Ureter (tissue), 1 donor: ENCODE measurements around the gene PLEKHG5. TPM values are rescaled to one million over a fixed set of nuclear protein-coding genes. Genes with fewer than 3 reads are reported as not detected.

ENCODE experiments used
- DNase-seq: peaks from one replicate; pipeline ENCODE4 v3.0.0-alpha.2; 2020; ENCODE audit warnings: low spot score
- total RNA-seq: library from RNA; stranded (reverse); gene quantifications from one replicate; pipeline ENCODE4 v1.2.4, GENCODE V29; 2023
- donor health status: DM: yes; HTN: yes; CAD: no.

The PLEKHG5 gene
- total RNA-seq, 1 donor from 2014 or later, result 17.7 TPM

DNA sequence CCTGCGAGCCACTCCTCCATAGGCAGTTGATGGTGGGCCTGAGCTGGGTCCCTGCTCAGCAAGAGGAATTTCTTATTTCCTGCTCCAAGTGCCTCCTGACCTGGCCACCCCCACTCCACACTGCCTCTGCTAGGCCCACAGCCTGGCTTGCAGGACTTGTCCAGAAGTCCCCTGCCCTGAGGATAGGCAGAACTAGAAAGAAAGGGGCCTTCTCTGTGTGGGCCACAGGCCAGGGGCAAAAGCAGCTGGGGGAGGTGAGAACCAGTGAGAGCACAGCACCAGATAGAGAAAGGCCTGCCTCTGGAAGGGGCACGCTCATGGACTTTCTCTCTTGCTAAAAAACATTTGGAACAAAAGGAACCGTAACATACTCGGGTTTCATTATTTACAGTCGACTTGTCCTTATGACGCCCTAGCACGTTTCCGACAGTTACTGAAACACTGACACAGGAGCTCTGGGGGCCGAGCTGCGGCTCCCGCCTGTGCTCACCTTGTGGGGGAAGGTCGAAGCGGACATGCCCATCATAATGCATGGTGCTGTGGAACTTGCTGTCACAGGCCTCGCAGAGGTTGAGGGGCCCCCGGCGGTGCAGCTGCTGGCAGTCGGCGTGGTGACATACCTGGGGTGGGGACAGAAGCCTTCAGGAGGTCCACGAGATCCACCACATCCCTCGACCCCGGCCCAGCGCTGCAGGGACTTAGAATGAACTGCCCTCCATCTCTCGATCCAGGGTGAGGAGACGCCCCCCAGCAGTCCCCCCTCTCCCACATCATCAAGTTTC, 14.2 kb downstream of the PLEKHG5 start:
- DNase-seq, result no peak

DNA sequence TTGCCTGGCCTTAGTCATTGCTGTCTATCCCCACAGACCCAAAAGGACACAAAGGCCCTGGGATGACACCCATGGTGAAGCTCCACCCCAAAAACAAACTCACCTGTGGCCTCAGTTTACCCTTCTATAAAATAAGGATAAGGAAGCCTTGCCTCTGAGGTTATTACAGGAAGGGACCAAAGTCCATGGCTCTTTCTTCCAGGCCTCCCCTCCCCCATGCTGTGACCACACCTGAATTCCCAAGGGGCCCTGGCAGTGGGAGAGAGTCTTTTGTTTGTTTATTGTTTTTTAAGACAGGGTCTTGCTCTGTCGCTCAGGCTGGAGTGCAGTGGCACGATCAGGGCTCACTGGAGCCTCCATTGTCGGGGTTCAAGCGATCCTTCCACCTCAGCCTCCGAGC, 15.0 kb downstream of the PLEKHG5 start:
- no peak for DNase-seq

DNA sequence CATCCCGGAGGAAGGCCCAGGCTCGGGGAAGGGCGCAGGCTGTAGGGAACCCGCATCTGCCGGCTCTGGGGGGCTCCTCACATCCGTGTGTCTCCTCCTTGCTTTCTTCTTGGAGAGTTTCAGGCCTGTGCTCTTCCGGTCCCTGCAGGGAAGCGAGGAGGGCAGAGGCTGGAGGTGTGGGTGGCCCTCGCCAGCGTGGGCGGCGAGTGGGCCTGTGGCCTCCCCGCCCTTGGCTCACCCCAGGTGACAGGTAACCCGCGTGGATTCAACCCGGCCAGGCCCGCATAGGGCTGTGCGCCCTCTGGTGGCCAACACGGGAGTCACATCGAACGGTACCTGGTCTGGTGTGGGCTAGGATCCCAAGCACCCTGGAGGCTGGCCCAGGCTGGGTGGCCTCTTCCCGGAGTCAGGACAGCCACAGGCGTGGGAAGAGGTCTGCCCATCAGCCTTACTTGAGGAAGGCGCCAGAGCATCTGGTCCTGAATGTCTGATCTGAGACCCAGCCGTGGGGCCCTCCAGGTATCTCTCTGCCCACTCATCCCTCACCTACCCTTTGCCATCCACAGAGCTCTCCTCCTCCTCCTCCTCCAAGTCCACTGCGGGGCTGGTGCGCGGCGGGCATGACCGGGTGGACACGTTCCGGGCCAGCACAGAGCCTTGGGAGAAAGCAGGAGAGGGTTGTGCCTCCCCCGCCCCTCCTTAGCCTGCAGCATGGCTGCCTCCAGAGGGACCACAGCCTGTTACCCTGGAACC, 15.9 kb downstream of the PLEKHG5 start:
- no peak for DNase-seq

DNA sequence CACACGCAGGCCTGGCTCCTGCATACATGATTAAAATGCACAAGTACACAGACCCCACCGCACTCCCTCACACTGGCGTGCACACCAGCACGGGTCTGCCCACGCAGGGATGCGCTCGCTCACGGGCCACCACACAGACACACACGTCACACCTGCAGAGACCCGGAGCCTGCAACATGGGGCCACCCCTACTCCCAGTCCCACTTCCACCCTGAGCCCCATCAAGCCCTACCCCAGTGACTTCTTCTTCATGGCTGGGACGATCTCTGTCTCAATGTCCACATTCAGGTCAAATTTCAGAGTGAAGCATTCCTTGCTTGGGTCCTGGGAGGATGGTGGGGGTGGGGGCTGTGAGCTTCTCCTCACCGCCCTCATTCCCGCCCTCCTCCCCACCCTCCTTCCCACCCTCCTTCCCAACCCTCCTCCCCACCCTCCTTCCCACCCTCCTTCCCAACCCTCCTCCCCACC, 16.6 kb downstream of the PLEKHG5 start:
- DNase-seq, result no peak

DNA sequence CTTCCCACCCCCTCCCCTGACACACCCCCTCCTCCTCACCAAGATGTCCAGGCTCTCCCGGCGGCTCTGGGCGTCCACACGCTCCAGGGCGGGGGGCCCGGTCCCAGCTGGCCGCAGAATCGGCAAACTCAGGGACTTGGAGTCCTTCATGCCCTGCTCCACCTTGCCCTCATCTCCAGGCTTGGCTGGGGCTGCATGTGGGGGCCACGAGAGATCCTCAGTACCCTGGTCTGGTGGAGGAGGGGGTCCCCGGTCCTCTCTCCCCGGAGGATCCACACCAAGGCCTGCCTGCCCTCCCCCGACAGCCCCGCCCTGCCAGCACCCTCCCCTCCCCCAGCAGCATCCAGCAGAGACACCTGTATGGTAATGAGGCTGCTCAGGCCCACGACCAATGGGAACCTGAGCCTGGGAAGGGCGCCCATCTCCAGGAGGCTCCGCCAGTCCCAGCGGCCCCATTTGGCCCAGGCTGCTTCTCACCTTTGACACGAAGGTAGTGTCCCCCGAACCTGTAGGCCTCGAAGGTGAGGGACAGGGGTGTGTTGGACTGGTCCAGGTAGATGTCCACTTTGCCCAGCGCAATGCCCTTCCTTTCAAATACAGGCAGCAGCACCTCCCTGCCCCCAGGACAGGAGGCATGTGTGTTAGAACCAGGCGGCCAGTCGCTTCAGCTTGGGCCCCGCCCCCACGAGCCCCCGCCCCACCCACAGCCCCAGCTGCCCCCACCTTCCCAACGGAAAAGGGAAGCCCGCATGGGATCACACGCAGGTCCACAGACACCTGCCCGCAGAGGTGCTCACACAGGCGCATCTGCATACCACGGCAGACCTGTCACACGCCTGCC, 17.3 kb downstream of the PLEKHG5 start:
- no peak for DNase-seq

DNA sequence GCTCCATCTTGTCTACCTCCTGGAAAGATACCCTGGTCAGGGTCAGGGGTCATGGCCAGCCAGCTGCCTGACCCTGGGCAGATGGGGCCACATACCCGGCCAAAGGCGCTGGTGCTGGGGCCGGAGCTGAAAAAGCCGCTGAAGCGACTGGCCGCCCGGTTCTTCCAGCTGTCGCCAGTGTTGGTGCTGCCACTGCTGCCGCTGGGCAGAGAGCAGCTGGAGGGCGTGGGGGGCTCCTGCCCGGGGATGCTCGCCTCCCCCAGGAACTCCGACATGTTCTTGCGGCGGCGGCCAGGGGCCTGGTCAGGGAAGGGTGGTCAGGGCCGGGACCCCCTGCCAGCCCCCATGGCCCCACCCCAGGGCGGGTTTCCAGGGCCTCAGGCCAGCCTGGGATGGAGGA, 18.3 kb downstream of the PLEKHG5 start:
- DNase-seq, result no peak

DNA sequence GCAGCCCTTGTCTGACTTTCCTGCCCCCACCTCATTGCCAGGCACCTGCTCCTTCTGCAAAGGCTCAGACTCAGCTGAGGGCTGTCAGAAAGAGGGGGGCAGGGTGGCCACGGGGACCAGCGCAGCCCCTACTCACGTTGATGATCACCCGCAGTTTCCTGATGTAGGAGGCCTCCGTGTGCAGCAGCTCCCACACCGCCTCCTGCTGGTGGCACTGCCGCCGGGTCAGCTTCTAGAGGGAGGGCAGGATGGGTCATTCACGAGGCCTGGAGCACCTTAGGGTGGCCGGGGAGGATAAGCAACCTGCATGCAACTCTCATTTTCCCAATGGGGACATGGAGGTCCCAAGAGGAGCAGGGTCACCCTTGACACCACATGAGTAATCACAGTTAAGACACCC, 19.1 kb downstream of the PLEKHG5 start:
- DNase-seq, result no peak

DNA sequence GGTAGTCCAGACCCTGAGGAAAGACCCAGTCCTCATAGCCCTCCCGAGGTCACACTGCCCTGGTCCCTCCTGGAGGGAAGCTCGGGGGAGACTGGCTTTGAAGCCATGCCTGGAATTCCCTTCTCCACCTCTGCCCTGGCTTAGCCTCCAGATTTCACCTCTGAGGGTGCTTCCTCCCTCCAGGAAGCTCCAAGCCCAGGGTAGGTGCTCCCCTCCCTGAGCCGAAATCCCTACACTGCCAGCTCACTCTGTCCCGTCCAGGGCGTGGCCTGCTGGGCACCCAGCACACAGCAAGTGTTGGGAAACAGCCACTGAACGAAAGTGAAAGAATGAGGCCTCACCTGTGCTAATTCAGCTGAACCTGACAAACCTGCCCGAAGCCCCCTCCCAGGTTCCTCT, 19.5 kb downstream of the PLEKHG5 start:
- DNase-seq, result peak; percentile 88

DNA sequence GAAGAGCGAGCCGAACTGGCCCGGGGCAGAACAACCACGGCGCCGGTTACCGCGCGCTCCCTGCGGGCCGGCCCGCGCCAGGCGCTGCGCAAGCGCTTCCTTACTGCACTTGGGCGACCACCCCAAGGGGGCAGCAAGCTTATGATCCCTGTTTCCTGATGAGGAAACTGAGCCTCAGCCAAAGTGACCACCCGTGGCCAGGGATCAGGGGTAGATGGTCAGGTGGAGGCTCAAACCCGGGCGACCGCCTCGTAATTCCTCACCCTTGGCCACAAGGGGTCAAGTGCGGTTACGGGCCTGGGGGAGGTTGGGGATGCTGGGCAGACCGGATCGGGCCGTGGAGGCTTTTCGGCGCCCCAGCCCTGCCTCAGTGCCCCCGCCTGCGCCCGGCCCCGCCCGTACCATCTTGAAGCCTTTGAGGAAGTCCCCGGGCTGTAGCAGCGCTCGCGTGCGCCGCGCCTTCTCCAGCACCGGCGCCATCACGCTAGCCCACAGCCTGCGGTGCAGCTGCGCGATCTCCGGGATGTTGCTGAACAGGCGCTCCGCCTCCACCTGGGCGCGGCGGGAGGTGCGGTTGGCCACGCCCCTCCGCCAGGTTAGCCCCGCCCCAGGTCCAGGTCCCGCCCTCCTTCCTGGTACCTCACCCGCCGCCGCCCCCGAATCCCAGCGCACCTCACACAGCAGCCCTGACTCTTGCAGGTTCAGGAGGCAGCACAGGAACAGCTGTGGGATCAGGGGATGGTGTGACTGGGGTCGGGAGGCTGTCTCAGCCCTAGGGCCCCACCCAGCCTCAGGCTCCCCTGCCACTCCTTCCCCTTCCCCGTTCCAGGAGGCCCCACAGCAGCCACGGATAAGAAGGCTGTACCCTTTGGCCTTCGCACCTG, 20.1 kb downstream of the PLEKHG5 start:
- peak; percentile 85 for DNase-seq

DNA sequence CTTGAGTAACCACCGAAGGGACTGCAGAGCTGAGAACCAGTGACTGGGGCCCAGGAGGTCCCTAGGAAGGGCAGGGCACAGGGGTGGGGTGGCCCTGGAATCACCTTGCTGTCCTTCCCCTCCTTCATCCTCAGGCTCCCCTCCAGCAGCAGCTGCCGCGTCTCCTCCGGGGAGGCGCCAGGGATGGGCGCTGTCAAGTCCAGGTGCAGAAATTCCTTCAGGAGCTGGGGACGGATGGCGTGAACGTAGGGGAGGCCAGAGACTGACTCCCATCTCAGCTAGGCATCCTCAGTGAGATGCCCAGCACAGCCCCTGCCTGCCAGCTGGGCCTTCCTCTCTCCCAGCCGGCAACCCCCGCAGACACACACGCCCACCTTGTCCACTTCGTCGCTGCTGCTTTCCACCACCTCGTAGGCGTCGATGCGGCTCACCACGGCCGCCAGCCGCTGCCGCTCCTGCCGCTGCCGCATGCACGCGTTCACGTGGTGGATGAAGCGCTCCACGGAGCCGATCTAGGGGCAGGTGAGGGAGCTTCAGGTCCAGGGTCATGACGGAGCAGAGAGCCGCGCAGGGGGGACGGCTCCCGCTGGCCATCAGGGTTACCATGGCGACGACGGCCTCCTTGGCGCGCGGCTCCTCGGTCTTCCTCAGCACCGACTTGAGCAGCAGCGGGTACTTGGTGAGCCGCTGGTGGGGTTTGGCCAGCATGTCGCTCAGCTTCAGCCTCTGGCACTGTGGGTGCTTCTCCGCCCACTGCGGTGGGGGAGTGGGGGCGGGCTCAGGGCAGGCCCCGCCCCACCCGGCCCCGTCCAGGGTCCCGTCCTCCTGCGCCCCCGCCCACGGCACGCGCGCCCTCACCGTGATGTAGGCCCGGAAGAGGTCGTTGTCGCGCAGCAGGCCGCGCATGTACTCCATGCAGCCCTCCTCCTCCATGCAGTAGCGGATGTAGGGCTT, 21.1 kb downstream of the PLEKHG5 start:
- DNase-seq, result no peak

DNA sequence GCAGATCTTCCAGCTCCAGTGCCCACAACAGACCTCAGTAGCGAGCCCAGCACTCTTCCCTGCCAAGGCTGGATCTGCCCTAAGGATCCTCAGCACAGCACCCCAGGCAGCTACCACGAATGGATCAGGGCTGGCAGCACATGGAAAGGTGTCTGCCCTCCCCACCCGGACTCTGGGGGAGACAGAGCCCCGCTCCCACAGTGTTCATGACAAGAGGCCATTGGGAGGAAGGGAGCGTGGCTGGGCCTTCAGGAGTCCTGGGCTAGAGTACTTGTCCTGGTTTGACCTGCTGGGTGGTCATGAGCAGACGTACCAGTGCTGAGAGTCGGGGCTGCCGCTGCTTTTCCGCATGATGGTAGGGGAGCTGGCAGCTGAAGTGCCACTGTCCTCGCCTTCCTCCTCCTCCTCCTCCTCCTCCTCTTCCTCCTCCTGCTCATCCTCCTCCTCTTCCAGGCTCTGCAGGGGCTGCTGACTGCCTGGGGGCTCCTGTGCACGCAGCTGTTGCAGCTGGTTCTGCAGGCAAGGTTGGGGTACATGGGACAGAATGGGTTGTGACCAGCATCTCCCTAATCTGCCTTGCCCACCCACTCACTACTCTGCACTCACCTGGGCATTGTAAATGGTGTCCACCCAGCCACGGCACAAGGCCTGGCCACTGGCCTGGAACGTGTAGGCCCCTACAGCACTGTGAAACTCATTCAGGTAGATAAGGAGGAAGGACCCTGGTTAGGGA, 22.6 kb downstream of the PLEKHG5 start:
- DNase-seq, result no peak

DNA sequence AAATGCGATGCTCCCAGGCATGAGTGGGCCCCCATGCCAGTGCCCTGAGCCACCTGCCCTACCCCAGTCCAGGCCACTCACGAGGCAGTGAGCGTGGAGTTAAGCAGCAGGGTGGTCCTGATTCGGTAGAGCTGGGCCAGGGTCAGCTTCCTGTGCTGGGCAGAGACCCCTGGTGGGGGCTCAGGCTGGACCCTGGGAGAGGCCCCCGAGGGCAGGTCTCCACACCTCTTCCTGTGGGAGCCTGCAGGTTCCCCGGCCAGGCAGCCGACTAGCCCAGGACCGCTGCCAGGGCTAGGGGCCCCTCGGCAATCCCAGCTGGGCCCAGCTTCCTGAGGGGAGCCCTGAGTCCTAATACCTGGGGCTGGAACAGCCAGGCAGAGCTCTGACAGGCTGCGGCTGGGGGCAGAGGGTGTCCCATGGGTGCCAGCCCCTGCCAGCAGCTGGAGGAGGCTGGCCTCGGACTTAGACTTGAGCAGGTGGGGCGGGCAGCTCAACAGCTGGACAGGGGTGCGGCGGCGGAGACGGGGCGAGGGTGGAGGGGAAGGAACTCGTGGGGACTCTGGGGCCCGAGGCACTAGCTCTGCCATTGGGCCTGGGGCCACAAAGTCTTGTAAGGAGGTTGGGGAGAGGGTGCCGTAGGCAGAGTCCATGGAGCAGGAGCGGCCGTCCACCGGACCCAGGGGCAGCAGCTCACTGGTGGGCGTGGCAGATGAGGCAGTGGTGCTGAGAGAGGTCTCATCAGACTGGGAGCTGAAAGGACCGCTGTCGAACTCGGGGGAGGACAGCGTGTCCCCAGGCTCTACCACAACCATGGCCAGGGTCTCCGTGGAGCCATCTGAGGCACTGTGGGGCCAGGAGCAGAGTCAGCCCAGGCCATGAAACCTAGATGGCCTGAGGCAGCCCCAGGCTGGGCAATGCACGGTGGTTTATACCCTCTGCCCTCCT, 23.5 kb downstream of the PLEKHG5 start:
- DNase-seq, result no peak

DNA sequence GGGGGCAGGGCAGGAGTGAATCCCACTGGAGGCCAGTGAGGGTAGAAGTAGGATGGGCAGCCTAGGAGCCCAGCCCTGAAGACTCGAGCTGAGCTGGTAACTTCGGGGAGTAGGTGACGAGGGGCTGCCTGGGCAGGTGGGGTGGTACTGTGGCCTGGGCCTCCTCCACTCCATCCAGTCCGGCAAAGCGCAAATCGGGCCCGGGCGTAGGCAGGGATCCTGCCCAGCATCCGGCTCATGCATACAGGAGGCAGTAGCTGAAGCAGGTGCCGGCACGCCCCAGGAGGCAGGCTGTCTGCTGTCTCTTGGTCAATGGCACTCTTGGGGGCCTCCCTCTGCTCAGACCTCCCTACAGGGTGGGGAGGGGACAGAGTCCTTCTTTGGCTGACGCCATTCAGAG, 24.2 kb downstream of the PLEKHG5 start:
- no peak for DNase-seq

DNA sequence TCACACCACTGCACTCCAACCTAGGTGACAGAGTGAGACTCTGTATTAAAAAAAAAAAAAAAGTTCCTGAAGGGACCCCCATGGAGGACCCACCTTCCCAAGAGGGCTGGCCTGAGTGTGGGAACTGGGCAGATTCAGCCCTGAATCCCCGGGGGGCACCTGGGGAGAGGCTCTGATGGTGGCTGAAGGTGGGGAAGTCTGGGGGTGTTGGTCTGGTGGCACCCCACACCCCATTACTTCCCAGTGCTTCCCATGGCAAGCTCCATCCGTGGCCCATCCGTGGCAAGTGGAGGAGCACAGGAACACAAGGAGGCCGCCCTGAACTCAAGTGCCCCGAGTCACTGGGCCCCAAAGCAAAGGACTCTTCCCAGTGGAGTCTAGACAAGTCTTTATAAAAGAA, 24.7 kb downstream of the PLEKHG5 start:
- no peak for DNase-seq

DNA sequence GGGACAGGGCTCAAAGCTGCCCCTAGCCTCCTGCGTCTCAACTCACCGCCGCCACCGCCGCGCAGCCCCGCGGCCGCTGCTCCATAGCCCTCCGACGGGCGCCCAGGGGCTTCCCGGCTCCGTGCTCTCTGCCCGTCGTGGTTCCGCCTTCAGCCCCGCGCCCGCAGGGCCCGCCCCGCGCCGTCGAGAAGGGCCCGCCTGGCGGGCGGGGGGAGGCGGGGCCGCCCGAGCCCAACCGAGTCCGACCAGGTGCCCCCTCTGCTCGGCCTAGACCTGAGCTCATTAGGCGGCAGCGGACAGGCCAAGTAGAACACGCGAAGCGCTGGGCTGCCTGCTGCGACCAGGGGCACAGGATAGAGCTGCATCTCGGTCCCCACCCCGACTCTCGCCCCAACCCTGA, 25.4 kb downstream of the PLEKHG5 start, which contains the start of gene TNFRSF25:
Gene TNFRSF25 (minus strand): TSS at position 151 of the 400 bp plus-strand sequence. CDS start 66 bp downstream, at position 85.
- DNase-seq, result no peak

DNA sequence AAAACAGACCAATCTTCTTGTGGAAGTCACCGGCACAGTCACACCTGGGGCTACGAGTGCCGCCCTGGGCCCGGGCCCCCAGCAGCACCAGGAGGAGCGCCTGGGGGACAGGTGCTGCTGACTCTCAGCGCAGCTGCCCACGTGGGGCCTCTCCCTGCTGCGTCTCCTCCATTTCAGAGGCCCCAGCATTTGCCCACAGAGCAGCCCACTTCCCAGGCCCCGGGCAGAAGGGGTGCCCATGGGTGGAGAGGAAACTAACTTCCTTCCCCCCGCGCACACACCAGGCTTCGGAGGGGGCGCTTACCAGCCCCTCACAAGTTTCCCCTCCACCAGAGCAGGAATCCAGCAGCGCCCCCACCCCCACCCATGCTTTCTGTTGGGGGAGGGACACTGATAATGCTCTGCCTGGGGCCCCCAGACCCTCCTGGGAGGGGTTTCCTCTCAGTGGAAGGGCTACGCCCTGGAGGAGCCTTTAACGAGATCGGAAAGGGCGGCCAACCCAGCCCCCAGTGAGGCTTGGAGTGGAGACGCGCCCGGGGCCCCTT, 25.9 kb downstream of the PLEKHG5 start:
- DNase-seq, result no peak

DNA sequence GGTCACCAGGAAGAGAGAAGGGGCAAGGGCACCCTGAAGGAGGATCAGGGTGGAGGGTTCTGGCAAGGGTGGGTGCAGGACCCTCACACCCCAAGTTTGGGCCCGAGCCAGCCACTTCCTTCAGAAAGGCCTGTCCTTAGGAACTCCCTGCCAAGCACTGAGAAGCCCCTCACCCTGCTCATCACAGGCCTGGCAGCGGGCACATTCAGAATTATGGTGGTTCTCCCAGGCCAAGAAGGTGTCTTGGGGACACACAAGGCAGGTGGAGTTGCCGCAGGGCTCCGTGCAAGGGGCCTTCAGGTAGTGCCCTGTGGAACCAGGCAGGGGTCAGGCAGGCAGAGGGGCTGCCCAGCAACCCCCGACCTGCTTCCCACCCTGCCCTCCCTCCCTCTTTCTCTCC, 26.6 kb downstream of the PLEKHG5 start:
- DNase-seq, result no peak

DNA sequence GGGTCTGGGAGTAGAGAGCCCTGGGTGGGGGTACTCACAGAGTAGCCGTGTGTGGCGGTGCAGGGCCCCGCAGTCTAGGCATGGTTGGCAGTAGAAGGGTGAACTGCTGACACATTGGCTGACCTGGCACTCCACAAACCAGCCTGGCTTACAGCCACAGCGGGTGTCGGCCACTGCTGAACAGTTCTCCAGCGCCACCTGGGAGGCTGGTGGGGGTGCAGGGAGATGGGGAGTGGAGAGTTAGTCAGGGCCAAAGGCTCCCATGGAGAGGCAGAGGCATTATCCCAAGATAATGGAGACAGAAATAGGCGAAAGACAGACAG, 27.0 kb downstream of the PLEKHG5 start:
- no peak for DNase-seq
